Thymus (tissue), 11 donors: Measurements from ENCODE around the gene PARVG. TPM values are rescaled to one million over a fixed set of nuclear protein-coding genes. Genes with fewer than 3 reads are reported as not detected.

ENCODE experiments used
- DNase-seq, 9 donors: peaks; one replicate each; pipeline ENCODE4 v3.0.0-alpha.2; 2013; ENCODE audit warnings: low spot score in 9 of 9, low read depth in 6 of 9, missing footprints in 1 of 9
- H3K27ac ChIP-seq, 2 donors: one replicate each; pipeline ENCODE4 v1.5.1; 2013; ENCODE audit warnings: control low read depth in 1 of 2, low read depth in 1 of 2, low read length in 1 of 2, mild to moderate bottlenecking in 1 of 2, moderate library complexity in 1 of 2
- H3K27me3 ChIP-seq, 2 donors: one replicate each; pipeline ENCODE4 v1.5.1; 2013; ENCODE audit warnings: low read length in 1 of 2; ENCODE audit not compliant: control insufficient read depth in 2 of 2, insufficient read depth in 1 of 2
- H3K36me3 ChIP-seq, 2 donors: one replicate each; pipeline ENCODE4 v1.5.1; 2013; ENCODE audit warnings: low read length in 1 of 2, mild to moderate bottlenecking in 1 of 2, moderate library complexity in 1 of 2; ENCODE audit not compliant: control insufficient read depth in 2 of 2, insufficient read depth in 2 of 2
- H3K4me1 ChIP-seq, 2 donors: one replicate each; pipeline ENCODE4 v1.5.1; 2013; ENCODE audit warnings: low read length in 2 of 2; ENCODE audit not compliant: control insufficient read depth in 2 of 2, insufficient read depth in 2 of 2
- H3K4me3 ChIP-seq, 2 donors: one replicate each; pipeline ENCODE4 v1.5.1; 2013; ENCODE audit warnings: low read length in 2 of 2, control low read depth in 1 of 2, mild to moderate bottlenecking in 1 of 2
- H3K9me3 ChIP-seq, 2 donors: one replicate each; pipeline ENCODE4 v1.5.1; 2013; ENCODE audit warnings: low read length in 1 of 2, mild to moderate bottlenecking in 1 of 2; ENCODE audit not compliant: control insufficient read depth in 2 of 2, insufficient read depth in 1 of 2
- WGBS: extraction: QIAGEN DNeasy Blood & Tissue Kit; methylation state at CpG from one replicate; pipeline ENCODE4 v1.1.7; 2013; 5-methylcytosine and 5-hydroxymethylcytosine counted together
- polyA plus RNA-seq: library from polyadenylated mRNA; stranded (reverse); fragments of 200-250 nt; gene quantifications from one replicate; pipeline ENCODE4 v1.2.3, GENCODE V29; 2013
- total RNA-seq: library from RNA; stranded (reverse); fragments of 120-200 nt; gene quantifications from one replicate; pipeline ENCODE4 v1.2.4, GENCODE V29; 2013
- donor health status: healthy.

PARVG gene
- total and polyA plus RNA-seq, 2 donors, result 60.8 to 165 TPM

GRCh38 chr22:44137415-44137814 lies 43.3 kb upstream of the PARVG start:
- H3K4me1 ChIP-seq, result peaks cover 16 to 32% of the 10 kb centered on the region in 2 donors
- H3K36me3 ChIP-seq, result no peaks in the 10 kb centered on the region
- no peak overlapping the region for H3K4me3 ChIP-seq
- H3K9me3 ChIP-seq, result peaks cover 0 to 21% of the 10 kb centered on the region in 2 donors
- H3K27ac ChIP-seq, result no peak overlapping the region
- H3K27me3 ChIP-seq, result peaks cover 2 to 16% of the 10 kb centered on the region in 2 donors
- WGBS, result 99% methylated on average over 3 of the region's 3 CpGs
- DNase-seq, result no peak

- peaks cover 8 to 21% of the 10 kb centered on the region in 2 donors for H3K4me1 ChIP-seq
- H3K9me3 ChIP-seq, result peaks cover 0 to 21% of the 10 kb centered on the region in 2 donors
- H3K27me3 ChIP-seq, result peaks cover 0 to 9% of the 10 kb centered on the region in 2 donors
- H3K4me3 ChIP-seq, result no peak overlapping the region
- 99% methylated on average over 6 of the region's 6 CpGs for WGBS
- H3K27ac ChIP-seq, result no peak overlapping the region
- DNase-seq, result no peak
- no peaks in the 10 kb centered on the region for H3K36me3 ChIP-seq
Measured at GRCh38 chr22:44139773-44140172, 41.0 kb upstream of the PARVG start.

- no peaks in the 10 kb centered on the region for H3K36me3 ChIP-seq
- H3K27ac ChIP-seq, result no peak overlapping the region
- peaks cover 0 to 9% of the 10 kb centered on the region in 2 donors for H3K27me3 ChIP-seq
- DNase-seq, result no peak
- H3K9me3 ChIP-seq, result peaks cover 0 to 13% of the 10 kb centered on the region in 2 donors
- H3K4me3 ChIP-seq, result no peak overlapping the region
- 97% methylated on average over 16 of the region's 16 CpGs for WGBS
- H3K4me1 ChIP-seq, result peaks cover 0 to 9% of the 10 kb centered on the region in 2 donors
Measured at GRCh38 chr22:44142421-44143104, 38.2 kb upstream of the PARVG start.

GRCh38 chr22:44143105-44143474 lies 37.6 kb upstream of the PARVG start:
- H3K4me1 ChIP-seq, result peaks cover 0 to 6% of the 10 kb centered on the region in 2 donors
- DNase-seq, result no peak
- H3K4me3 ChIP-seq, result no peak overlapping the region
- H3K9me3 ChIP-seq, result peaks cover 0 to 7% of the 10 kb centered on the region in 2 donors
- H3K27ac ChIP-seq, result no peak overlapping the region
- WGBS, result 96% methylated on average over 4 of the region's 4 CpGs
- H3K36me3 ChIP-seq, result no peaks in the 10 kb centered on the region
- H3K27me3 ChIP-seq, result peaks cover 0 to 9% of the 10 kb centered on the region in 2 donors

- Histone ChIP-seq H3K4me1 (peaks cover 0 to 6% of the 10 kb centered on the region in 2 donors), H3K36me3 (no peaks in the 10 kb centered on the region), H3K27me3 (peaks cover 0 to 9% of the 10 kb centered on the region in 2 donors), H3K4me3 (no peak overlapping the region), H3K9me3 (peaks cover 0 to 5% of the 10 kb centered on the region in 2 donors), H3K27ac (no peak overlapping the region)
- no peak for DNase-seq
- 91% methylated on average over 9 of the region's 9 CpGs for WGBS
Measured at GRCh38 chr22:44143579-44143978, 37.1 kb upstream of the PARVG start.

GRCh38 chr22:44144046-44144569 lies 36.6 kb upstream of the PARVG start:
- no peak overlapping the region for H3K4me3 ChIP-seq
- WGBS, result 96% methylated on average over 10 of the region's 10 CpGs
- no peak for DNase-seq
- no peak overlapping the region for H3K27ac ChIP-seq
- peaks cover 0 to 5% of the 10 kb centered on the region in 2 donors for H3K9me3 ChIP-seq
- H3K27me3 ChIP-seq, result peaks cover 0 to 7% of the 10 kb centered on the region in 2 donors
- H3K4me1 ChIP-seq, result peaks cover 0 to 6% of the 10 kb centered on the region in 2 donors
- H3K36me3 ChIP-seq, result no peaks in the 10 kb centered on the region

- no peak for DNase-seq
- Histone ChIP-seq H3K9me3 (peaks cover 0 to 3% of the 10 kb centered on the region in 2 donors), H3K4me3 (no peak overlapping the region), H3K27ac (no peak overlapping the region), H3K36me3 (no peaks in the 10 kb centered on the region), H3K4me1 (peaks cover 0 to 6% of the 10 kb centered on the region in 2 donors), H3K27me3 (peaks cover 0 to 7% of the 10 kb centered on the region in 2 donors)
- WGBS, result 96% methylated on average over 8 of the region's 8 CpGs
Measured at GRCh38 chr22:44145544-44145943, 35.2 kb upstream of the PARVG start.

- H3K9me3 ChIP-seq, result no peaks in the 10 kb centered on the region
- H3K36me3 ChIP-seq, result no peaks in the 10 kb centered on the region
- no peak for DNase-seq
- WGBS, result 95% methylated on average over 33 of the region's 33 CpGs
- H3K4me1 ChIP-seq, result peaks cover 0 to 6% of the 10 kb centered on the region in 2 donors
- no peak overlapping the region for H3K4me3 ChIP-seq
- H3K27ac ChIP-seq, result no peak overlapping the region
- H3K27me3 ChIP-seq, result peaks cover 0 to 4% of the 10 kb centered on the region in 2 donors
Measured at GRCh38 chr22:44146088-44146861, 34.5 kb upstream of the PARVG start.
